ENCODE measurements around the gene KIF18A. TPM values are rescaled to one million over a fixed set of nuclear protein-coding genes. Genes with fewer than 3 reads are reported as not detected.
A peak's percentile ranks its signal among the peaks of the same experiment; 100 is the strongest.

KIF18A gene
- polyA plus RNA-seq, 1 donor (not counting 4 experiments of a cell fraction or from before 2014, with no cell fraction given), result 6.1 TPM

- TF ChIP-seq EZH2 (IDR thresholded peaks at IDR 0.05; ENCODE audit: low read length) (no peak), CTCF (optimal IDR thresholded peaks at IDR 0.05 in 1 of 3, IDR thresholded peaks at IDR 0.05 in 1 of 3, conservative IDR thresholded peaks at IDR 0.05 in 1 of 3; ENCODE audit: extremely low read depth in 1 of 3, insufficient read depth in 2 of 3, low read length in 3 of 3) (no peak)
- H3K27ac ChIP-seq (ENCODE audit: control insufficient read depth, insufficient read depth, low read length), result peak overlapping the region; percentile 91
- H3K4me2 ChIP-seq (ENCODE audit: control insufficient read depth, extremely low read depth, insufficient read depth, low read depth, low read length), result peak overlapping the region; percentile 96
- no peak for FAIRE-seq
- H3K36me3 ChIP-seq (ENCODE audit: control insufficient read depth in 2 of 2, extremely low read depth in 1 of 2, insufficient read depth in 2 of 2, low read length in 2 of 2), result peaks cover 0 to under 1% of the 10 kb centered on the region in 2 experiments
- peaks cover 57% of the 10 kb centered on the region for H3K79me2 ChIP-seq (ENCODE audit: control insufficient read depth, insufficient read depth, low read length)
- DNase-seq (ENCODE audit: low read depth, low spot score), result no peak
- peak overlapping the region; percentile 91 for H3K9ac ChIP-seq (ENCODE audit: control insufficient read depth, extremely low read depth, insufficient read depth, low read length)
- no peak overlapping the region for H2AFZ ChIP-seq (ENCODE audit: control insufficient read depth, low read length)
- dilution Hi-C loops (cut with MboI; ENCODE audit: extremely low pct_ligation_motif_present, low sequenced_read_pairs), result no loop called here
- H4K20me1 ChIP-seq (ENCODE audit: control insufficient read depth, extremely low read depth, insufficient read depth, low read length), result no peaks in the 10 kb centered on the region
- no peaks in the 10 kb centered on the region for H3K27me3 ChIP-seq (ENCODE audit: control insufficient read depth, extremely low read depth, insufficient read depth, low read length)
- H3K4me3 ChIP-seq (ENCODE audit: control insufficient read depth in 2 of 3, extremely low read depth in 1 of 3, insufficient read depth in 2 of 3, low read depth in 1 of 3, low read length in 3 of 3), result peak overlapping the region; percentile 64 to 91 (median 70)
- H3K9me3 ChIP-seq (ENCODE audit: control insufficient read depth, low read depth, low read length), result no peaks in the 10 kb centered on the region
- H3K9me1 ChIP-seq (ENCODE audit: control insufficient read depth, extremely low read depth, insufficient read depth, low read length), result no peaks in the 10 kb centered on the region
- H3K4me1 ChIP-seq (ENCODE audit: control insufficient read depth, extremely low read depth, insufficient read depth, low read length), result peaks cover 24% of the 10 kb centered on the region
Measured at GRCh38 chr11:28108958-28109357, 1.0 kb upstream of the KIF18A start.

GRCh38 chr11:28107191-28107749 lies 686 bp downstream of the KIF18A start:
- H3K4me1 ChIP-seq (ENCODE audit: control insufficient read depth, extremely low read depth, insufficient read depth, low read length), result peaks cover 24% of the 10 kb centered on the region
- H3K27ac ChIP-seq (ENCODE audit: control insufficient read depth, insufficient read depth, low read length), result peak overlapping the region; percentile 91
- H3K79me2 ChIP-seq (ENCODE audit: control insufficient read depth, insufficient read depth, low read length), result peaks cover 66% of the 10 kb centered on the region
- DNase-seq (ENCODE audit: low read depth, low spot score) (no peak), FAIRE-seq (no peak)
- no peaks in the 10 kb centered on the region for H4K20me1 ChIP-seq (ENCODE audit: control insufficient read depth, extremely low read depth, insufficient read depth, low read length)
- TF ChIP-seq EZH2 (IDR thresholded peaks at IDR 0.05; ENCODE audit: low read length) (no peak), CTCF (optimal IDR thresholded peaks at IDR 0.05 in 1 of 3, IDR thresholded peaks at IDR 0.05 in 1 of 3, conservative IDR thresholded peaks at IDR 0.05 in 1 of 3; ENCODE audit: extremely low read depth in 1 of 3, insufficient read depth in 2 of 3, low read length in 3 of 3) (no peak)
- H3K9ac ChIP-seq (ENCODE audit: control insufficient read depth, extremely low read depth, insufficient read depth, low read length), result peak overlapping the region; percentile 91
- dilution Hi-C loops (cut with MboI; ENCODE audit: extremely low pct_ligation_motif_present, low sequenced_read_pairs), result no loop called here
- H2AFZ ChIP-seq (ENCODE audit: control insufficient read depth, low read length), result peak overlapping the region; percentile 95
- no peaks in the 10 kb centered on the region for H3K36me3 ChIP-seq (ENCODE audit: control insufficient read depth in 2 of 2, extremely low read depth in 1 of 2, insufficient read depth in 2 of 2, low read length in 2 of 2)
- H3K27me3 ChIP-seq (ENCODE audit: control insufficient read depth, extremely low read depth, insufficient read depth, low read length), result no peaks in the 10 kb centered on the region
- H3K4me2 ChIP-seq (ENCODE audit: control insufficient read depth, extremely low read depth, insufficient read depth, low read depth, low read length), result peak overlapping the region; percentile 96
- no peaks in the 10 kb centered on the region for H3K9me1 ChIP-seq (ENCODE audit: control insufficient read depth, extremely low read depth, insufficient read depth, low read length)
- no peaks in the 10 kb centered on the region for H3K9me3 ChIP-seq (ENCODE audit: control insufficient read depth, low read depth, low read length)
- H3K4me3 ChIP-seq (ENCODE audit: control insufficient read depth in 2 of 3, extremely low read depth in 1 of 3, insufficient read depth in 2 of 3, low read depth in 1 of 3, low read length in 3 of 3), result peak overlapping the region; percentile 64 to 91 (median 70)

Measured in keratinocyte (primary cell).